ENCODE results near the gene SHMT1. TPM values are rescaled to one million over a fixed set of nuclear protein-coding genes. Genes with fewer than 3 reads are reported as not detected.
A peak's percentile ranks its signal among the peaks of the same experiment; 100 is the strongest.
"Not testable (repeated sequence)": the region's sequence is repeated elsewhere in the genome, so short reads cannot be mapped to it uniquely, and the experiment has no call there.

Gene SHMT1
- total RNA-seq, 1 donor from 2014 or later: 5.1 TPM

DNA sequence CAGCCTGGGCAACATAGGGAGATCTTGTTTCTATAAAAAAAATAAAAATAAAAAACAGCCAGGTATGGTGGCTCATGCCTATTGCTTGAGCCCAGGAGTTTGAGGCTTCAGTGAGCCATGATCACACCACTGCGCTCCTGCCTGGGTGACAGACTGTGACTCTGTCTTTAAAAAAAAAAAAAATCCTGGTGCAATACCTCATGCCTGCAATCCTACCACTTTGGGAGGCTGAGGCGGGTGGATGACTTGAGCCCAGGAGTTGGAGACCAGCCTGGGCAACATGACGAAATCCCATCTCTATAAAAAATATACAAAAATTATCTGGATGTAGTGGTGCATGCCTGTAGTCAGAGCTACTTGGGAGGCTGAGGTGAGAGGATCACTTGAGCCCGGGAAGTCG lies 15.3 kb upstream of the SHMT1 start:
- not testable (repeated sequence) for DNase-seq (ENCODE audit: low spot score)

DNA sequence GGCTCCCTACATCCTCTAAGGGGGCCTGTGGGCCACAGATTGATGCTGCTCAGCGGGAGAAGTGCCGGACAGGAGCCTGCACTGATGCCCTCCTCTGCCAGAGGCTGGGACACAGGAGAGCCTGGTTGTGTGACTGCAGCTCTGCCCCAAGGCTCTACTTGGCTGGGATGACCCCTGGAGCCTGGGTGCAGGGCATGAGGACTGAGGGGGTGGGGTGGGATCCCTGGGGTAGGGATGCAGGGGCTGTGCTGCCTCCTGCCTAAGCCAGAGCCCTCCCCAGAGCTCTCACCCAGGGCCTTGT lies 14.8 kb upstream of the SHMT1 start:
- DNase-seq (ENCODE audit: low spot score): no peak

DNA sequence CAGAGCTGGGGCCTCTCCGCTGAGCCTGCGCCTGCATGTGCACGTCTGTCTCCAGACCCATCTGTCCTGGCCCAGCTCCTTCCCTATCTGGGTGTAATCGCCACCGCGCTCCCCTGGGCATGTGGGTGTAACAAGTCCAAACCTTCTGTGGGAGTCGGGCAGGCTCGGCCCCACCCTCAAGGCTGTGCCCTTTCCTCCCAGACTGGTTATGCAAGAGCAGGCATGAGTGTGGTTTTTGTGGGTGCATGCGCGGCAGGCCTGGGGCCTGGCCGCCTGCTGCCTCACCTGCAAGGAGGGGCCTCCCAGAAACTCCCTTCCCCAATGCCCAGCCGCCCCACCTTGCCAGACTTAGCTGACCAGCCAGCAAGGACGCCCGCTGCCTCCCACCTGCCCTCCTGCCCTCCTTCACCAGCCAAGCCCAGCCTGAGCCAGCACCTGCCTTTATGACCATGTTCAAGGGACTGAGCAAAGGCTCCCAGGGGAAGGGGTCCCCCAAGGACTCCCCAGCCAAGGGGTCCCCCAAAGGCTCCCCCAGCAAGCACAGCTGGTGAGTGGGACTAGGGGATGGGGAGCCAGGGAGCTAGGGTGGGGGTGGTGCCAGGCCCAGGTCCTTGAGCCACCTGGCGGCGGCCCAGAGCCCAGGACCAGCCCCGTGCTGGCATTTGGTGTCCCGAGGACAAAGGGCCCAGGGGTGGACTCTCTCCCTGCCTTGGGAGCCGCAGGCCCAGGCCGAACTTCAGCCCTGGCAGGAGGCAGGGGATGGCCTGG lies 14.3 kb upstream of the SHMT1 start, which contains the start of gene EVPLL:
Gene EVPLL (plus strand): TSS at position 342 of the 768 bp plus-strand sequence. CDS start 3,160 bp downstream, outside the sequence.
- peak; percentile 83 for DNase-seq (ENCODE audit: low spot score)

DNA sequence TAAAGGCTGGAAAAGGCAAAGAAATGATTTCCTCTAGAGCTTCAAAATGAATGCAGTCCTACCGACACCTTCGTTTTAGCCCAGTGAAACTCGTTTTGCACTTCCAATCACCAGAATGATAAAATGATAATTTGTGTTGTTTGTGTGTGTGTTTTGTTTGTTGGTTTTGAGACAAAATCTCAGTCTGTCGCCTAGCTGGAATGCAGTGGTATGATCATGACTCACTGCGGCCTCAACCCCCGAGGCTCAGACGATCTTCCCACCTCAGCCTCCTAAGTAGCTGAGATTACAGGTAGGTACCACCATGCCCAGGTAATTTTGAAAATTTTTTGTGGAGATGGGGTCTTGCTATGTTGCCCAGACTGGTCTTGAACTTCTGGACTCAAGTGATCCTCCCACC lies 10.9 kb upstream of the SHMT1 start:
- DNase-seq (ENCODE audit: low spot score): no peak

DNA sequence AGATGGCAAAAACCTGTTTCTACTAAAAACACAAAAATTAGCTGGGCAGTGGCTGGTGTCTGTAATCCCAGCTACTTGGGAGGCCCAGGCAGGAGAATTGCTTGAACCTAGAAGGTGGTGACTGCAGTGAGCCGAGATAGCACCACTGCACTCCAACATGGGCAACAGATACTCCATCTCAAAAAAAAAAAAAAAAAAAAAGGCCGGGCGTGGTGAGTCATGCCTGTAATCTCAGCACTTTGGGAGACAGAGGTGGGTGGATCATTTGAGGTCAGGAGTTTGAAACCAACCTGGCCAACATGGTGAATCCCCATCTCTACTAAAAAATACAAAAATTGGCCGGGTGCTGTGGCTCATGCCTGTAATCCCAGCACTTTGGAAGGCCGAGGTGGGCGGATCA lies 9.8 kb upstream of the SHMT1 start:
- DNase-seq (ENCODE audit: low spot score): not testable (repeated sequence)

DNA sequence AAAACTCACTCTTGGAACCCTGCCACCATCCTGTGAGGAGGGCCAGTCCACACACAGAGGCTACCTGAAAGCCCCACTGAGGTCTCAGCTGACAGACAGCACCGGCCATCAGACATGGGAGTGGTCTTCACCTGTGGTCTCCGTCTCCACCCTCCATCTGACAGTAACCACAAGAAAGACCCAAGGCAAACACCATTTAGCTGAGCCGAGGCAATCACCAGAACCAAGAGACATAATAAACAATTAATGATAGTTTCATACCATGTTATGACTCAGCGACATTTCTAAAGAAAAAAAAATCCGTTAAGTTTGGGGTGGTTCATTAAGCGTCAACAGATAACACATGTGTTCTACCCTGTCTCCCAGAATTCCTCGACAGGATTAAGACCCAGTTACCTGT lies 8.1 kb upstream of the SHMT1 start:
- no peak for DNase-seq (ENCODE audit: low spot score)

DNA sequence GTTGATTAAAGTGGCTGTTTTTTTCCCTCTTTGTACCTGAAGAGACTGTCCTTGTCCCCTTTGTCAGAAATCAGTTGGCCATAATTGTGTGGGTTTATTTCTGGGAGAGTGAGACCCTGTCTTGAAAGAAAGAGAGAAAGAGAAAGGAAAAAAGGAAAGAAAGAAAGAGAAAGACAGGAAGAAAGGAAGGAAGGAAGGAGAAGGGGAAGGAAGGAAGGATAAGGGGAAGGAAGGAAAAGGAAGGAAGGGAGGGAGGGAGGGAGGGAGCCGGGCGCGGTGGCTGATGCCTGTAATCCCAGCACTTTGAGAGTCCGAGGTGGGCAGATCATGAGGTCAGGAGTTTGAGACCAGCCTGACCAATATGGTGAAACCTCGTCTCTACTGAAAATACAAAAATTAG lies 7.4 kb upstream of the SHMT1 start:
- DNase-seq (ENCODE audit: low spot score): no peak

DNA sequence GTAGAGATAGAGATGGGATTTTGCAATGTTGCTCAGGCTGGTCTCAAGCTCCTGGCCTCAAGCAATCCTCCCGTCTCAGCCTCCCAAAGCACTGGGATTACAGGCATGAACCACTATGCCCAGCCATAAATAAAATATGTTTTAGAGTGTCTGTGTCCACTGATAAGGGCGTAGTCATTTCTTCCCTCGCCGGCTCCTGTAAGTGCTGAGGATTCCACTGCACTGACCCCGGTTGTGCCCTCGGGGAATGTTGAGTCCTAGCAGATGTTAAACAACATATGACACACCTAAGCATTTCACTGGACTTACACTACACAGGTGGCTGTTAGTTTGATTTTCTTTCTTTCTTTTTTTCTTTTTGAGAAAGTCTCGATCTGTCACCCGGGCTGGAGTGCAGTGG lies 5.6 kb upstream of the SHMT1 start:
- no peak for DNase-seq (ENCODE audit: low spot score)

DNA sequence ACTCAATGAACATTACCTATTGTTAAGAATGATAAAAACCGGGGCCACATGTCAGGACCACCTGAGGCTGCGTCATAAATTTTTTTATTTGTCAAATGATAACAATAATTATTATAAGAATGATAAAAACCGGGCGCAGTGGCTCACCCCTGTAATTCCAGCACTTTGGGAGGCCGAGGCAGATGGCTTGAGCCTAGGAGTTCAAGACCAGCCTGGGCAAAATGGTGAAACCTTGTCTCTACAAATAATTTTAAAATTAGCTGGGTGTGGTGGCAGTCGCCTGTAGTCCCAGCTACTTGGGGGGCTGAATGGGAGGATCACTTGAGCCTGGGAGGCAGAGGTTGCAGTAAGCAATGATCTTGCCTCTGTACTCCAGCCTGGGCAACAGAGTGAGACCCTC lies 816 bp upstream of the SHMT1 start:
- DNase-seq (ENCODE audit: low spot score): no peak

DNA sequence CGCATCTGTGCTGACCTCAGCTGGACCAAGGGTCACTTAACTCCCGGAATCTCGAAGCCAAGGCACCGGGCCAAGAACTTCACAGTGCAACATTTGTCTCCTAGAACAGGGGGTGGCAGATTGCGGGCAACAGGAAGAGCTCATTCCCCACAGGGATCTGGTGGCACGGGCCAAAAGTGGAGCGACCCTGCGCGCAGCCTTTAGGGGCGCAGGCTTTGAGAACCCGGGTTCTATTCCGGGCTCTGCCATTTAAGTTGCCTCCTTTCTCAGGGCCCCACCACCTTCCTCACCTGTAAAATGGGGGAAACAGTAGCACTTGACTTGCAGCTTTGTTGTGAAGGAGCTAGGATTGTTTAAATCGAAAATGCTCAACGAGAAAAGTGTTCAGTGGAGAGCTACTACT lies 651 bp downstream of the SHMT1 start:
- DNase-seq (ENCODE audit: low spot score): peak; percentile 9

DNA sequence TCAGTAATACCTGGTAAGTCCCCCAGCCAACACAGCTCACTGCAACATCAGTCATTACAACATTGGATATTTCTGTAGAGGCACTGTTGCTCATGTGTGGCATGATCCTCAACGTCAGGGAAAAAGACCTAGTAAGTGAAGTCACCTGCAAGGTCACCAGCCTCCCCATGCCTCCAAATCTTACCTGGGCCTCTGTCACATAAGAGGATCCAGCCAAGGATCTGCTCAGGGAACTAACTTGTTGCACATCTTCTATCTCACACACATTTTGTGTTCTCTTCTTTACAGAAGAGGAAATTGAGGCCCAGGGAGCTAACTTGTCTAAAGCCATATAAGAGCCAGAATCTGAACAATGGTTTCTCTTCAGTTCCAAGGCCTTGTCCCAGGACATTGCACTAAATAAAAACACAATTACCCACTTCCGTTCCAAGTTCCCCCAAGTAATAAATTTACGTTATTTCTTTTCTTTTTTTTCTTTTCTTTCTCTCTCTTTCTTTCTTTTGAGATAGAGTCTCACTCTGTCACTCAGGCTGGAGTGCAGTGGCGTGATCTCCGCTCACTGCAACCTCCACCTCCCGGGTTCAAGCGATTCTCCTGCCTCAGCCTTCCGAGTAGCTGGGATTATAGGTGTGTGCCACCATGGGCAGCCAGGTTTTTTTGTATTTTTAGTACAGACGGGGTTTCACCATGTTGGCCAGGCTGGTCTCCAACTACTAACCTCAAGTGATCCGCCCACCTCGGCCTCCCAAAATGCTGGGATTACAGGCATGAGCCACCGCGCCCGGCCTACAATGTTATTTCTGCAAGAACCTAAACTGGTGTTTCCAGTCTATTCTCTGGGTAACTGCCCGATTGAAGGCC lies 1.3 kb downstream of the SHMT1 start:
- no peak for DNase-seq (ENCODE audit: low spot score)

DNA sequence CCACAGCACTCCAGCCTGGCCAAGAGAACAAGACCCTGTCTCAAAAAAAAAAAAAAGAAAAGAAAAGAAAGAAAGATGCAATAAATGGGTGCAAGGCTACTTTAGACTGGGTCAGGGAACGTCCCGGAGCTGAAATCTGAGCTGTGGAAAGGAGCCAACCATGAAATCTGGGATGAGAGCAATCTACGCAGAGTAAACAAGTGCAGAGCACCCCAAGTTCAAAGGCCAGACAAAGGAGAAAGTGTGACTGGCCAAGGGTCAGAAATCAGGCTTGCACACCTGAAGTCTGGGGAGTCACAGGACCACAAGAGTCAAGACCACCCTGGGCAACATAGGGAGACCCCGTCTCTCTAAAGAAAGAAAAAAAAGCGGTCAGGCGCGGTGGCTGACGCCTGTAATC lies 2.8 kb downstream of the SHMT1 start:
- no peak for DNase-seq (ENCODE audit: low spot score)

DNA sequence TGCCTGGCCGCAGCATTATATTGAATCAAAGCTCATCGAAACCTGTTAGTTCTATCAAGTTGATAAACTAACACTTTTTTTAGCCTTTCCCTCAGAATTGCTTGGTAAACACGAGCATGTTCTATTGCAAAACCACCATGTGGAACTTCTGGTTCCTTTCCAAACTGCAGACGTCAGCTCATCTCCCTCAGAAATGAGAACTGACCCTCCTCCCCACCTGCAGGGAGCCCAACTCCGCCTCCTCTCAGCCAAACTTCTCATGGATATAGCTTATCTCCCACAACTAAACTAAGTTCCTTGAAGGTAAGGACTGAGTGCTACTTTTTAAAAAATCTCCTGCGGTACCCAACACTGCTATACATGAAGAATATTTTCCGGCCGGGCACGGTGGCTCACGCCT lies 6.7 kb downstream of the SHMT1 start:
- peak; percentile 32 for DNase-seq (ENCODE audit: low spot score)

DNA sequence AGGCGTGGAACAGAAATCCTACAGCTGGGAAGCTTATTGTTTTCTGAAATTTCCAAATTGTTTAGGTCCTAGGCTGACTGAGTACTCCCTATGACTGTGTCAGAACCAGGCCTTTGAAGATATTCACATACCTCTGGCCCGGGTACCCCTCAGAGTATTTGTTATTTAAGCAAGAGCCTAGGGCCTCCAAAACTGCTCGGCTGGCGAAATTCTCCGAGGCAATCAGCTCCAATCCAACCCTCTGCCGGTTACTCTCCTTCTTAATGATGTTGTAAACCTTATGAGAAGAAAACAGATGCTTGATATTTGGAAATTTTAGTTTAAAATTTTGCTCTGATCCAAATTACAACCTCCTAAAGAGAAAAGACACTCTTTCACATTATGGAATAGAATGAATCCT lies 9.8 kb downstream of the SHMT1 start:
- DNase-seq (ENCODE audit: low spot score): no peak

DNA sequence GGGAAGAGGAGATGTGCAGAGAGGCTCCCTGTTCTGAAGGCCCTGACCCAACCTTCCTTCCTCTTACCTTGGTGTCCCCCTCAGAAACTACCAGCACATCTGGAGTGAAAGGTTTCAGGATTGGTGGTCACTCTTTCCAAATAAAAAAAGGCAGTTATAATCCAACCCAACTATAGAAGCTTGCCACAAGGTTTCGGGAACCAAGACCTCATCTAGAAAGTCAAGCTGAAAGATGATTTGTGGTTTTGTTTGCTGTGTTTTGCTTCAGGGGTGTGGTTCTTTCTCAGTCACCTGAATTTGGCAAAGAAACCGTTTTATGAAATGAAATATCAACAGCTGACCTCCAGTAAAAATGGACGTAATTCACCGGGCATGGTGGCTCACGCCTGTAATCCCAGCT lies 19.3 kb downstream of the SHMT1 start:
- DNase-seq (ENCODE audit: low spot score): no peak

DNA sequence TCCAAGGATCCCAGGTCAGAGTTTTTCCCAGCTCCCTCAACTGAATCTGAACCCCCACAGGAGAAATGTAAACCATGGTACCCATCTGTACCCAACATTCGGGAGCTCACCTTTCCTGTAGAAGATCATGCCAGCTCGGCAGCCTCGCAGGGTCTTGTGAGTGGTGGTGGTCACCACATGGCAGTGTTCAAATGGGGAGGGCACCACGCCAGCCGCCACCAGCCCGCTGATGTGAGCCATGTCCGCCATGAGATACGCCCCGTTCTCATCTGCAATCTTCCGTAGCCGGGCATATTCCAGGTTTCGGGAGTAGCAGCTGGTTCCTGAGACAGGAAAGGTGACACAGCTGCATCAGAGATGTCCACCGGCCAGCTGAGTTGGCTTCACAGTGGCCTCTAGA lies 23.4 kb downstream of the SHMT1 start:
- DNase-seq (ENCODE audit: low spot score): no peak

DNA sequence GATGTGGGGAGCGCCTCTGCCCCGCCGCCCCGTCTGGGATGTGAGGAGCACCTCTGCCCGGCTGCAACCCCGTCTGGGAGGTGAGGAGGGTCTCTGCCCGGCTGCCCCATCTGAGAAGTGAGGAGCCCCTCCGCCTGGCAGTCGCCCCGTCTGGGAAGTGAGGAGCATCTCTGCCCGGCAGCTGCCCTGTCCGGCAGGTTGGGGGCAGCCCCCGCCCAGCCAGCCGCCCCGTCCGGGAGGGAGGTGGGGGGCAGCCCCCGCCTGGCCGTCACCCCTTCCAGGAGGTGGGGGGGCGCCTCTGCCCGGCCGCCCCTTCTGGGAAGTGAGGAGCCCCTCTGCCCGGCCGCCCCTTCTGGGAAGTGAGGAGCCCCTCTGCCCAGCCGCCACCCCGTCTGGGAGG lies 25.2 kb downstream of the SHMT1 start:
- not testable (repeated sequence) for DNase-seq (ENCODE audit: low spot score)

DNA sequence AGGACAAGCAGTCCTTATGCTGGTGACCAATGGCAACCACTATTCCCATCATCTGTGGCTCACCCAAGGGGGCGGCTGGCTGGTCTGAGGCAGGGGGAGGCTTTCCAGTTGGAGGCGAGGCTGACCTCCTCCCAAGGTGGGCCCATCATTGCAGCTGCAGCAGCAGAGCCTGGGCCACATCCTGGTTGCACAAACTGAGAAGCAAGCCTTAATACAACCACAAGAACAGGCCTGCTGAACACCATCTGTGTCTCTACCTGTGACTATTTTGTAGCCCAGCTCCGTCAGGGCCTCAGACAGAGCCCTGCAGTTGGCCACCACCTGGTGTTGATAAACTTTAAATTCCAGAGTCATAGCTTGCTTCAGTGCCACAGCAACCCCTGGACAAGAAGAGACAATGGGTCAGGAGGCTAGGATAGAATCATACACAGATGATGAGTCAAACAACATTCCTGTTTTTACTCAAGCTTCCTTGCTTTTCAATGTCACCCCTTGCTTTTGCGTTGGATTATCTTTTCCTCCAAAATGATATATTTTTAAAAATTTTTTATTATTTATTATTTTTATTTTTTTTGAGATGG lies 30.4 kb downstream of the SHMT1 start:
- no peak for DNase-seq (ENCODE audit: low spot score)

DNA sequence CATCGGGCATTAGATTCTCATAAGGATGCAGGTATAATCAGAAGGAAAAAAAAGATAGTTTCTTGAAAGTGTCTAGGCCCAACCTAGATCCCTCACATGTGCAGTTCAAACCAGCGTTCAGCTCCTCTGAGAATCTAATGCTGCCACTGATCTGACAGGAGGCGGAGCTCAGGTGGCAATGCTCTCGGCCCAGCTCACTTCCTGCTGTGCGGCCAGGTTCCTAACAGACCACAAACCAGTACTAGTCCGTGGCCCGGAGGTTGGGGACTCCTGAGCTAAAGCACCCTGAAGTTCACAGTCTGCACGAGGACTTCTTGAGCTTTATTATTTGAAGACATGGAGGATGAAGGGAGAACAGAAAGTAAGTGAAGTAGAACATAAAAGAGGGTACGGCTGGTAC lies 31.5 kb downstream of the SHMT1 start:
- no peak for DNase-seq (ENCODE audit: low spot score)

DNA sequence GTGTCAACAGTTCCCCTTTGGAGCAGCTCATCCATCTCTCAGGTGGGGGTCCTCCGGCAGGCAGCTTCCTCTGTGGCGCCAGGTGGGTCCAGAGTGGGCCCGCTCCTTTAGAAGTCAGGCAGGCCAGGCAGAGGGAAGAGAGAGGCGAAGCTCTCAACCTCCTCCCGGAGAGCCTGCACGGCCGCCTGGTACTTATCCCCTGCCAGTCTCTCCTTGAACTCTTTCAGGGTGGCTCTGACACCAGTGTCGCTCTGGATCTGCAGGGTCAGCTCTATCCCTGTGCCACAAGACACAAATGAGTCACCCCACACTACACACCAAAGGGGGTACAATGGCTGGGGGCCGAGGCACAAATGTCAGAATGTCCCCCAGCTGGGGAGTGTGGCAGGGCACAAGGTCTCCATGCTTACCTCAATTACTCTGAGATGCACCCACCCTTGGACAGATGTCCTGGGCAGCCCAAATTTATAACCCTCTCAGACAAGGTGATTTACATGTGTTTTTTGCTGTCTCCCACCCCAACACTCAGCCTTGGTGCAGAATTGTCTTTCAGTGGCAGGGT lies 34.6 kb downstream of the SHMT1 start:
- DNase-seq (ENCODE audit: low spot score): no peak

DNA sequence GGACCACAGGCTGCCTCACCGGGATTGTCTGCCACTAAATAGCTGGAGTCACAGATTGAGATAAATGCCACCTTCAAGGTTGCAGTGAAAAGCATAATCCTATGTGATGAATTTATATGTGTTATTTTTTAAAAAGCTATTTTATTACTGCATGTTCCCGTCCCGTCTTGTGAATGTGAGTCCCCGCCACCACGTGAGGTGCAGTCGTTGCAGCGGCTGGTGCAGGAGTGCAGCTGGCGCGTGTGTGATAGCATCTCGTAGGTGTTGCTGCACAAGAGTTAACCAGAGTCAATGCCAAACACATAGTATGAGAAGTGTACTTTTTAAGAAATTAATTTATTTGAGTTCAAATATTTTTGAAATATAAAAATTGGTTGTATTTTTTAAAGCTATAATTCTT lies 35.8 kb downstream of the SHMT1 start:
- DNase-seq (ENCODE audit: low spot score): no peak

DNA sequence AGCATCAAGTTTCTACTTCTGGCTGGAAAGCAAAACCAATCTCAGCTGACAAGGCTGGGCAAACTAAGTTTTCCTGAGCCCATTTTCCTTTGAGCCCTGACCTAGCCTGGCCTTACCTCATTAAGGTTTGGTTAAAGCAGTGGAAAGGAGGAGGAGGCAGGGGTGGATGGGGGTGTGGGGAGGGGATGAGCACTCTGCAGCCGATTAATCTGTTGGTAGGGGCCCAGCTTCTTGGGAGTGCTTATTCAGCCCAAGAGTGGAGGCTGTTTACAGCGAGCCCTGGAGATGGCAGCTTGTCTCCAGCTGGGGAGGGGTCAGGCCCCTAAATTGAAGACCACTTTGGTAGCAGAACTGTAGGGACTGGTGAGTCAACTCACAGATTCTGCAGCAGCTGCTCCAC lies 36.3 kb downstream of the SHMT1 start:
- DNase-seq (ENCODE audit: low spot score): no peak

All from umbilical cord (tissue), 2 donors.